Measurements from ENCODE around the gene NHERF2.

Gene NHERF2

GRCh38 chr16:2042171-2042985, 15.7 kb downstream of the NHERF2 start:
- no peak for DNase-seq

- no peak for DNase-seq
Measured at GRCh38 chr16:2042986-2043666, 16.4 kb downstream of the NHERF2 start.

DNA sequence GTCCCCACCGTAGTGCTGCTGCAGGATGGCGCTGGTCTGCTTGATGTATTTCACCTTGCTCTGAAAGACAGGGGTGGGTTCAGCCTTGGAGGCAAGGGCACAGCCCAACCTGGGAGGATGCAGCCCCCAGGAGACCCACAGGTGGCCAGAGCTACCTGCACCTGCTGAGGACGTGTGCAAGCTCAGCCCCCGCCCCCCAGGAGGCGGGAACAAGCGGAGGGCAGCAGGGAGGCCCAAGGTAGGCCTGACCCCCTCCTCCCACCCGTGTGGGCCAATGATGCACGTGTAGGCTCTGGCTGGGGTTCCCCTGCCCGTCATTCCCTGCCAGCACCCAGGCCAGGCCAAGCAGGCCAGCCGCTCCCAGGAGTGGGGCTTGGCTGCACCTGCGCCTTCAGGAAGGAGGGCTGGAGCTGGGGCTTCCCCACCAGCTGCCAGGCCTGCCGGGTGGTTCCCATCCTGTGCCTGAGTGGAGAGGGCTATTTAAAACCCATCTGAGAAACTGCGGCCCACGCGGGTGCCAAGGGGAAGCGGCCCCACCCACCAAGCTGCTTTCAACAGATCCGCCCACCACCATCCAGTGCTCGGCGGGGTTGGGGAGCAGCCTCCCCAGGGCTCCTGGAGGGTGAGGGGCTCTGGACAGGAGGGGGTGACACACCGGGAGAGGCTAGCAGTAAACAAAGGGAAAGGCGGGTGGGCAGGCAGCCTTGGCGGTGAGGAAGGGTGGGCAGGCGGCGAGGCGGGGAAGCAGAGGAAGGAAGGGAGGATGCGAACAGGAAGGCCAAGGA, 17.2 kb downstream of the NHERF2 start:
- DNase-seq: no peak

GRCh38 chr16:2044541-2044940, 17.8 kb downstream of the NHERF2 start:
- DNase-seq: no peak

DNA sequence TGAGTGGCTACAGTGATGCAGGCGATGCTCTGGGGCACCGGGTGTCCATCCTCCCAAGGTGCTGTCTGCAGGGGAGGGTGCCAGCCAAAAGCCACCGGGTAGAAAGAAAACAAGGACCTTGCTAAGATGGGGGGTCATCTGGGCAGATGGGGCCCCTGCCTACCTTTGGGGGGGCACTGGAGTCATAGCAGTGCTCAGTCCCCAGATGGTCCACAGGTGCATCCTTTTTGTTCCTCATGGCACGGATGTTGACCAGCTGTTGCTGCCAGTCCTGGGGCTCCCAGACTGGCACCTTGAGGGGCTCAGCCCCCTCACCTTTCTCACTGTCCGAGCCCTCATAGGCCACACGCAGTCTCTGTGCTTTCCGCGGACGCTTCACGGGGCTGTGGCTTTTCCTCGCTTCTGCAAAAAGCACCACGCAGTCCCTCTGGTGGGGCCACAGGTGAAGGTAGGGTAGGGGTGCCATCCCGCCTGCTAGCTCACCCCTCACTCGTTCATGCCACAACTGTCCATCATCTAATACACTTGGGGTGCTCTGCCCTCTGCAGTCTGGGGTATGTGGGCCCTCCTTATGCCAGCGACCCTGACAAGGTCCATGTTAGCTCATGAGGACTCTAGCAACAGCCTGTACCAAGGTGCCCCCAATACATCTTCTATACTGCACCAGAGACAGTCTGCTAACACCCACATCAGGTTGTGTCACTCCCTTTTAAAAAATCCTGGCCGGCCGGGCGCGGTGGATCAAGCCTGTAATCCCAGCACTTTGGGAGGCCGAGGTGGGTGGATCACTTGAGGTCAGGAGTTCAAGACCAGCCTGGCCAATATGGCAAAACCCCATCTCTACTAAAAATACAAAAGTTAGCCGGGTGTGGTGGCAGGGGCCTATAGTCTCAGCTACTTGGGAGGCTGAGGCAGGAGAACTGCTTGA, 19.5 kb downstream of the NHERF2 start:
- DNase-seq: no peak

GRCh38 chr16:2046893-2047329, 20.2 kb downstream of the NHERF2 start:
- DNase-seq: no peak

GRCh38 chr16:2047330-2048115, 20.8 kb downstream of the NHERF2 start, which contains the start of the genes NTHL1 and TSC2:
NTHL1 (minus strand) TSS chr16:2047834; CDS start chr16:2047823, 11 bp downstream.
TSC2 (plus strand) TSS chr16:2047985; CDS start chr16:2048616, 631 bp downstream.
- peak; percentile 98 for DNase-seq

- peak; percentile 36 for DNase-seq
Measured at GRCh38 chr16:2048116-2048543, 21.4 kb downstream of the NHERF2 start.

DNA sequence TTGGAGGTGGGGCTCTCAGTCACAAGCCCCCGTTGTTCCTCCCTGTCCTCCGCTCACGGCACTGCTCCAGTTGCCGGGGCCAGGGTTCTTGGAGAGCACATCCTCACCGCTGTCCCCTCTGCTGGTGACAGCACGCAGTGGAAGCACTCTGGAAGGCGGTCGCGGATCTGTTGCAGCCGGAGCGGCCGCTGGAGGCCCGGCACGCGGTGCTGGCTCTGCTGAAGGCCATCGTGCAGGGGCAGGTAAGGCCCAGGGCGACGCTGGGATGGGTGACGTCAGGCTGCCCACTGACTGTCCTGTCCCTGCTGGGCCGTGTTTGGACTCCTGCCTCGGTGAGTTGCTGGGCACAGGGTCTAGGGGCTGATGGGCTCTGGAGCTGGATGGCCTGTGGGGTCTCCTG, 26.5 kb downstream of the NHERF2 start:
- no peak for DNase-seq

- no peak for DNase-seq
Measured at GRCh38 chr16:2053897-2054296, 27.2 kb downstream of the NHERF2 start.

DNA sequence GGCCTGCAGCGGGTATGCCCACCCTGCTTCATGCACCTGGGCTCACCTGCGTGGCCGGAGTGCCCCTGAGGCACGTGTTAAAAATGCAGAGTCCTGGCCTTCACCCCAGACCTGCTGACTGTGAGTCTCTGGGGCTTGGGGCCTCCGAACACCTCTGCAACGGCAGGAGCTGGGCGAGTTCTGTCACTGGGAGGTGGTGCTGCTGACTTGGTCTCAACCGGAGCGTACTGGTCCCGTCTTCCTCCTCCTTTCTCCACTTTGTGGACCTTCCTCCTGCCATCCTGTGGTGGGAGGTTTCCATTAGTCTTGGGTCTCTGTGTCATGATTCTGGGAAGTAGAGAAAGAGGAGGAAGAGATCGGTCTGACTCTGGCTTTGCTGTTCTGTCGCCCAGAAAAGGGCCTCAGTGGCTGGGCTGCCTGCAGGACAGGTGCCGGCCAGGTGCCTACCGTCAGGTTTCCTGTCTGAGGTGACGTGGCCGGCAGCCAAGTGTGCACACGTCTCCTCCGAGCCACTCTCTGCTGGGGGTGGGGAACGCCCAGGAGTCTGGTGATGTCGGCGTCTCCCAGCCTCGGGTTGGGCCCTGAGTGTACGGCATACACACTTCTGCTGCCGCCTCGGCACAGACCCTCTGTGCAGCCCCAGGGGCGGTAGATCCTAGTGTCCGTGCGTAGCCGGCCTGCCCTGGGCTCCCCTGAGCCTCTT, 28.0 kb downstream of the NHERF2 start:
- no peak for DNase-seq

DNA sequence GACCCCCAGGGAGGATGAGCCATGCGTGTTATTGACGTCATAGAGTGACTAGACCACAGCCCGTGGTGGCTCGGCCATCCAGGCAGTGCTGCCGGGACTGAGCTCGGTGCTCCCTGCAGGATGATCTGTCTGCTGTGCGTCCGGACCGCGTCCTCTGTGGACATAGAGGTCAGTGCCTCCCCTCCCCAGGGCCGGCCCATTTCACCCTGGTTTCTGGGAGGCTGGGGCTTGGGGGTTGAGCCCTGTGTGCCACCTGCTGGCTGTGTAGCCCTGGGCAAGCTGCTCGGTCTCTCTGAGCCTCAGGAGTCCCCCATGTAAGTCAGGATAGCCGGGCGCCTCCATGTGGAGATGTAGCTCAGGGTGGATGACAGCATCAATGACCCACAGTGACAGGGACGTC, 29.4 kb downstream of the NHERF2 start:
- DNase-seq: peak; percentile 14

- peak; percentile 41 for DNase-seq
Measured at GRCh38 chr16:2056681-2057407, 30.1 kb downstream of the NHERF2 start.

DNA sequence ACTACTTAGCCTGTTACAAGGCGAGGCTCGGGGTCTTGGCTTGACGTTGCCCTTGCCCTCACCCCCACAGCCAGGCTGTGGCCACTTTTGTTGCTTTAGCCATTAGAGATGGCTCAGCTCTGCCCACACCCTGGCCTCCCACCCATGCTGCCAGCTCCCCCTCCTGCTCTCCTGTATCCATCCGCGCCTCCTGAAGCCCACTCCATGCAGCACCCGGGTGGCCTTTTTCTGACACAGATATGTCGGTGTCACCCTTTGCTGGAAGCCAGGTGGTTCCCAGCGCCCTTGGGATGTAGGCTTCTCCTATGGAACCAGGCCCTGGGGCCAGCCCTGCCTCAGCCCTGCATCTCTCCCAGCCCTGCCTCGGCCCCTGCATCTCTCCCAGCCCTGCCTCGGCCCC, 30.7 kb downstream of the NHERF2 start:
- no peak for DNase-seq

DNA sequence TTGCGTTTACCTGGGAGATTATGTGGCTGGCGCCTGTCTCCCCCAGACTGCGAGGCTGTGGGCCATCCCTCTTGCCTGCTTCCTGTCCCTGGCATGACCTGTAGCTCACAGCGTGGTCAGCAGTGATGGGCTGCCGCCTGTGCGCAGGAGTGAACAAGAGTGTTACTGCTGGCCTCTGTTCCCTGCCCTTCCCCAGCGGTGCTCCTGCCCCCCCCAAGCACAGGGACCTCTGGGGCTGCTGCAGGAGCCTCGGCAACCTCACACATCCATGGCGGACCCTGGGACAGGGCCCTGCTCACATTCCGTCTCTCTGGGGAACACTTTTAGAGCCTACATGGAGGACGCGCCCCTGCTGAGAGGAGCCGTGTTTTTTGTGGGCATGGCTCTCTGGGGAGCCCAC, 31.7 kb downstream of the NHERF2 start:
- no peak for DNase-seq

- DNase-seq: no peak
Measured at GRCh38 chr16:2058872-2059271, 32.2 kb downstream of the NHERF2 start.

- DNase-seq: no peak
Measured at GRCh38 chr16:2060346-2060745, 33.6 kb downstream of the NHERF2 start.

DNA sequence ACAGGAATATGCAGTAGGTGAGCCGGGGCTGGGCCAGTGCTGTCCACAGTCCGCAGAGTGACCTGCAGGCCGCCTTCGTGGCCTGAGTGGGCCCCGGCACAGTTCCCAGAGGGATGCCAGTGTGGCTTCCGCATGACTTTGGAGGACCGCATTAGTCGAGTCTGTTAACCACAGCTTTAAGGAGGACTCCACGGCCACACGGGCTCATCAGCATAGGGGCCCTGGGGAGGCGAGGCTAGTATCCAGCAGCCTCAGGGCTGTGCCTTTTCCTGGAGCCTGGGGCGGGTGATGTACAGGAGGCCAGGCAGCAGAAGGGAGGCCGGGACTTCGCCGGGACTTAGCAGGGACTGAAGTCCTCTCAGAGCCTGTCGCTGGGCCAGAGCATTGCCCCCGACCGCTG, 34.3 kb downstream of the NHERF2 start:
- DNase-seq: no peak

GRCh38 chr16:2061526-2061925, 34.8 kb downstream of the NHERF2 start:
- no peak for DNase-seq

DNA sequence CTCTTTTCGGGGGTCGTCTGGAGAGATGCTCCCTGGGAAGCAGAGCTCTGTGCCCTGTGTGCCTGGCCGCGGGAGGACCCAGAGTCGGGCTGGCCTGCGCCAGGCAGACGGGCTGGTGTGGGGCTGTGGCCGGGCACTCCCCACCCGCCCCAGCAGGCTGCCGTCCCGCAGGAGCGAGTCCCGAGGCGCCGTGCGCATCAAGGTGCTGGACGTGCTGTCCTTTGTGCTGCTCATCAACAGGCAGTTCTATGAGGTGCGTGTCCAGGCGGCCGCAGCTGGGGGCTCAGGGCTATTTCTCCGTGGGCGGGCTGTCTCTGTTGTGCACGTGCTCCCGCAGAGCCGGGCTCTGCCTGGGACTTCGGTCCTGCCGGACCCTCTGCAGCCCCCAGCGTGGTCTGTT, 36.1 kb downstream of the NHERF2 start:
- no peak for DNase-seq
